Astrocyte (in vitro differentiated cells and primary cell): ENCODE data around the gene AGBL4.

ENCODE experiments used
- EZH2 ChIP-seq: IDR thresholded peaks from 2 replicates; pipeline ENCODE4 v1.6.1; 2012; ENCODE audit warnings: mild to moderate bottlenecking, low read length, inconsistent platforms; ENCODE audit not compliant: insufficient read depth
- TF ChIP-seq, protein P1 (sequence below): IDR thresholded peaks from 2 replicates; pipeline ENCODE4 v1.5.1; 2011; ENCODE audit warnings: low read depth, mild to moderate bottlenecking, inconsistent platforms, low read length, moderate library complexity; ENCODE audit not compliant: insufficient read depth

DNA sequence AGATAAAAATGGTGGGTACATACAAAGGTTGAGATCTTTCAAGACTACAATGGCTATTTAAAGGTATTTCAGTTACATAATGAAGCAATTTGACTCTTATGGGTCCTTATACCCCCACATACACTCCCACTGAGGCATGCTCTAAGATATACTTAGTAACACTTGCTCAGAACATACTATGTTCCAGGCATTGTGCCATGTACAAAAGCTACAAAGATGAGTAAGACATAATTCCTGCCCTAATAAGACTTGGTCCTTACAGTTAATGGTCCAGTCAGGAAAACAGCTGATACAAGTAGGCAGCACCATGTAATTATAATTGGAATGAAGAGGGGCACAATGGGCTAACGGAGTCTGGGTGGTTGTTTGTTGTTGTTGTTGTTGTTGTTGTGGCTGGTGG lies 1080.4 kb downstream of the AGBL4 start:
- TF ChIP-seq, protein P1, sequence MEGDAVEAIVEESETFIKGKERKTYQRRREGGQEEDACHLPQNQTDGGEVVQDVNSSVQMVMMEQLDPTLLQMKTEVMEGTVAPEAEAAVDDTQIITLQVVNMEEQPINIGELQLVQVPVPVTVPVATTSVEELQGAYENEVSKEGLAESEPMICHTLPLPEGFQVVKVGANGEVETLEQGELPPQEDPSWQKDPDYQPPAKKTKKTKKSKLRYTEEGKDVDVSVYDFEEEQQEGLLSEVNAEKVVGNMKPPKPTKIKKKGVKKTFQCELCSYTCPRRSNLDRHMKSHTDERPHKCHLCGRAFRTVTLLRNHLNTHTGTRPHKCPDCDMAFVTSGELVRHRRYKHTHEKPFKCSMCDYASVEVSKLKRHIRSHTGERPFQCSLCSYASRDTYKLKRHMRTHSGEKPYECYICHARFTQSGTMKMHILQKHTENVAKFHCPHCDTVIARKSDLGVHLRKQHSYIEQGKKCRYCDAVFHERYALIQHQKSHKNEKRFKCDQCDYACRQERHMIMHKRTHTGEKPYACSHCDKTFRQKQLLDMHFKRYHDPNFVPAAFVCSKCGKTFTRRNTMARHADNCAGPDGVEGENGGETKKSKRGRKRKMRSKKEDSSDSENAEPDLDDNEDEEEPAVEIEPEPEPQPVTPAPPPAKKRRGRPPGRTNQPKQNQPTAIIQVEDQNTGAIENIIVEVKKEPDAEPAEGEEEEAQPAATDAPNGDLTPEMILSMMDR: no peak
- TF ChIP-seq EZH2: no peak
